ENCODE results near the gene SCAMP2. TPM values are rescaled to one million over a fixed set of nuclear protein-coding genes. Genes with fewer than 3 reads are reported as not detected.
"Not testable (repeated sequence)": the region's sequence is repeated elsewhere in the genome, so short reads cannot be mapped to it uniquely, and the experiment has no call there.

SCAMP2 gene
- total RNA-seq, 1 experiment from 2014 or later, result 30.1 TPM

DNA sequence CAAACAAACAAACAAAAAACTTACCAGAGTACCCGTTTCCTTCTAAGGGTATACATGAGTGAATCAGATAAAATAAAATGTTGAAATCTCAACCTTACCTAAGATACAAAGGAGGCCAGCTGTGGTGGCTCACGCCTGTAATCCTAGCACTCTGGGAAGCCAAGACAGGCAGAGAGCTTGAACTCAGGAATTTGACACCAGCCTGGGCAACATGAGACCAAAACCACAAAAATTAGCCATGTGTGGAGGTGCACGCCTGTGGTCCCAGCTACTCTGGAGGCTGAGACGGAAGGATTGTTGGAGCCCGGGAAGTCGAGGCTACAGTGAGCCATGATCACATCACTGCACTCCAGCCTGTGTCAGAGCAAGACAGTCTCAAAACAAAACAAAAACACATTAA is 44.5 kb upstream of the SCAMP2 start:
- ChIA-PET CTCF (no interaction called here), POLR2A (ENCODE audit: unreplicated experiment) (interaction anchor here (0.6 kb wide), 1 partner anchor 69 kb away, joined by 3 read pairs; no protein-coding TSS in a partner anchor)

DNA sequence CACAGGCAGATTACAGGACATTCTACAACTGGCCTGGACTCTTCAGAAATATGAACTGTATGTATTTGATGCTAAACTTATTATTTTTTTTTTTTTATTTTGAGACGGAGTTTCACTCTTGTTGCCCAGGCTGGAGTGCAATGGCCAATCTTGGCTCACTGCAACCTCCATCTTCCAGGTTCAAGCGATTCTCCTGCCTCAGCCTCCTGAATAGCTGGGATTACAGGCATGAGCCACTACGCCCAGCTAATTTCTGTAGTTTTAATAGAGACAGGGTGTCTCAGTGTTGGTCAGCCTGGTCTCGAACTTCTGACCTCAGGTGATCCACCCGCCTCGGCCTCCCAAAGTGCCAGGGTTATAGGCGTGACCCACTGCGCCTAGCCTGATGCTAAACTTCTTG is 40.6 kb upstream of the SCAMP2 start:
- H3K9ac ChIP-seq (ENCODE audit: low read length); POLR2A ChIA-PET (ENCODE audit: unreplicated experiment); ATAC-seq; H3F3A ChIP-seq (ENCODE audit: low read length, unreplicated experiment); intact Hi-C loops (cut with micrococcal nuclease); H3K27ac ChIP-seq (ENCODE audit: low read length); DNase-seq; H2AFZ ChIP-seq (ENCODE audit: low read length); H3K9me3 ChIP-seq (ENCODE audit: low read length); H3K9me2 ChIP-seq (replicated peaks; ENCODE audit: low read length); H3K4me3 ChIP-seq (ENCODE audit: low read length); H3K79me2 ChIP-seq (ENCODE audit: low read length); H3K27me3 ChIP-seq (ENCODE audit: low read length); H3K36me3 ChIP-seq (ENCODE audit: low read depth, low read length); H3K4me1 ChIP-seq (ENCODE audit: insufficient read depth, low read length); CTCF ChIA-PET; BruUV-seq (replicated peaks); H3K4me2 ChIP-seq (ENCODE audit: low read length); H4K20me1 ChIP-seq (ENCODE audit: low read length): not testable (repeated sequence)

More for the DNA sequence above, 44.5 kb upstream of the SCAMP2 start:
- Histone ChIP-seq H3K4me3 (ENCODE audit: low read length) (no peak overlapping the region), H3K36me3 (ENCODE audit: low read depth, low read length) (peaks cover 27% of the 10 kb centered on the region), H3K79me2 (ENCODE audit: low read length) (no peaks in the 10 kb centered on the region), H3K27me3 (ENCODE audit: low read length) (no peaks in the 10 kb centered on the region), H3K9me3 (ENCODE audit: low read length) (no peaks in the 10 kb centered on the region), H3K27ac (ENCODE audit: low read length) (no peak overlapping the region), H3K9me2 (replicated peaks; ENCODE audit: low read length) (no peaks in the 10 kb centered on the region), H2AFZ (ENCODE audit: low read length) (no peak overlapping the region), H3K4me2 (ENCODE audit: low read length) (no peak overlapping the region), H4K20me1 (ENCODE audit: low read length) (no peaks in the 10 kb centered on the region), H3K9ac (ENCODE audit: low read length) (no peak overlapping the region), H3K4me1 (ENCODE audit: insufficient read depth, low read length) (no peaks in the 10 kb centered on the region), H3F3A (ENCODE audit: low read length, unreplicated experiment) (no peaks in the 10 kb centered on the region)
- DNase-seq (no peak), ATAC-seq (no peak)
- no peak for TF ChIP-seq EZH2 (IDR thresholded peaks at IDR 0.05; ENCODE audit: low read length, unreplicated experiment)
- BruUV-seq (replicated peaks), result no TSS peak
- intact Hi-C loops (cut with micrococcal nuclease), result no loop called here

DNA sequence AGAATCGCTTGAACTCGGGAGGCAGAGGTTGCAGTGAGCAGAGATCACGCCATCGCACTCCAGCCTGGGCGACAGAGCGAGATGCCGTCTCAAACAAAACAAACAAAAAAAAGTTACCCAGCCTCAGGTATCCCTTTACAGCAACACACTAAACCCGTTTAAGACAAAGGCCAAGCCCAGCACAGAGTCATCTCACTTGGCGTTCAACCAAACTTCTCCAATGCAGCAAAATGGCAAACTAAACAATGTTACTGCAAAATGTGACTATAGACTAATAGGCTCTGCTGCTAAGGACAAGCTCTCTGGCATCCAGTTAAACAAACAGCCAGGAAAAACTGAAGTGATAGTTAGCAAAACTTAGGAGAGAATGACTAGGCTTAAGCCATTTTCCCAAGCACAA is 39.9 kb upstream of the SCAMP2 start:
- Histone ChIP-seq H3K27me3 (ENCODE audit: low read length) (no peaks in the 10 kb centered on the region), H3K9me2 (replicated peaks; ENCODE audit: low read length) (no peaks in the 10 kb centered on the region), H3K9ac (ENCODE audit: low read length) (no peak overlapping the region), H3K79me2 (ENCODE audit: low read length) (no peaks in the 10 kb centered on the region), H3K4me2 (ENCODE audit: low read length) (no peak overlapping the region), H3F3A (ENCODE audit: low read length, unreplicated experiment) (no peaks in the 10 kb centered on the region), H4K20me1 (ENCODE audit: low read length) (no peaks in the 10 kb centered on the region), H2AFZ (ENCODE audit: low read length) (no peak overlapping the region), H3K9me3 (ENCODE audit: low read length) (no peaks in the 10 kb centered on the region), H3K36me3 (ENCODE audit: low read depth, low read length) (peaks cover 5% of the 10 kb centered on the region), H3K4me3 (ENCODE audit: low read length) (no peak overlapping the region), H3K27ac (ENCODE audit: low read length) (no peak overlapping the region), H3K4me1 (ENCODE audit: insufficient read depth, low read length) (no peaks in the 10 kb centered on the region)
- TF ChIP-seq EZH2phosphoT487 (IDR thresholded peaks at IDR 0.05; ENCODE audit: borderline replicate concordance, low read length) (no peak), EZH2 (IDR thresholded peaks at IDR 0.05; ENCODE audit: low read length, unreplicated experiment) (no peak)
- TF ChIP-seq, protein P1, sequence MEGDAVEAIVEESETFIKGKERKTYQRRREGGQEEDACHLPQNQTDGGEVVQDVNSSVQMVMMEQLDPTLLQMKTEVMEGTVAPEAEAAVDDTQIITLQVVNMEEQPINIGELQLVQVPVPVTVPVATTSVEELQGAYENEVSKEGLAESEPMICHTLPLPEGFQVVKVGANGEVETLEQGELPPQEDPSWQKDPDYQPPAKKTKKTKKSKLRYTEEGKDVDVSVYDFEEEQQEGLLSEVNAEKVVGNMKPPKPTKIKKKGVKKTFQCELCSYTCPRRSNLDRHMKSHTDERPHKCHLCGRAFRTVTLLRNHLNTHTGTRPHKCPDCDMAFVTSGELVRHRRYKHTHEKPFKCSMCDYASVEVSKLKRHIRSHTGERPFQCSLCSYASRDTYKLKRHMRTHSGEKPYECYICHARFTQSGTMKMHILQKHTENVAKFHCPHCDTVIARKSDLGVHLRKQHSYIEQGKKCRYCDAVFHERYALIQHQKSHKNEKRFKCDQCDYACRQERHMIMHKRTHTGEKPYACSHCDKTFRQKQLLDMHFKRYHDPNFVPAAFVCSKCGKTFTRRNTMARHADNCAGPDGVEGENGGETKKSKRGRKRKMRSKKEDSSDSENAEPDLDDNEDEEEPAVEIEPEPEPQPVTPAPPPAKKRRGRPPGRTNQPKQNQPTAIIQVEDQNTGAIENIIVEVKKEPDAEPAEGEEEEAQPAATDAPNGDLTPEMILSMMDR (conservative IDR thresholded peaks at IDR 0.05; ENCODE audit: low read depth, low read length), result no peak
- CTCF ChIA-PET, result no interaction called here
- no TSS peak for BruUV-seq (replicated peaks)
- DNase-seq (peak; percentile 41), ATAC-seq (peak; percentile 42)
- intact Hi-C loops (cut with micrococcal nuclease), result no loop called here
- POLR2A ChIA-PET (ENCODE audit: unreplicated experiment), result no interaction called here

- Histone ChIP-seq H3K4me3 (ENCODE audit: low read length) (no peak overlapping the region), H3K9me3 (ENCODE audit: low read length) (no peaks in the 10 kb centered on the region), H3K36me3 (ENCODE audit: low read depth, low read length) (peaks cover 4% of the 10 kb centered on the region; the same call in 1 of the 2 replicates), H3K79me2 (ENCODE audit: low read length) (peaks cover 21% of the 10 kb centered on the region), H3K27ac (ENCODE audit: low read length) (no peak overlapping the region), H3K27me3 (ENCODE audit: low read length) (no peaks in the 10 kb centered on the region), H3K9ac (ENCODE audit: low read length) (no peak overlapping the region), H2AFZ (ENCODE audit: low read length) (no peak overlapping the region), H3K4me2 (ENCODE audit: low read length) (no peak overlapping the region), H3F3A (ENCODE audit: low read length, unreplicated experiment) (no peaks in the 10 kb centered on the region), H3K4me1 (ENCODE audit: insufficient read depth, low read length) (peaks cover 16% of the 10 kb centered on the region), H3K9me2 (replicated peaks; ENCODE audit: low read length) (no peaks in the 10 kb centered on the region), H4K20me1 (ENCODE audit: low read length) (no peaks in the 10 kb centered on the region)
- ATAC-seq, result no peak
- no TSS peak for BruUV-seq (replicated peaks)
- ChIA-PET POLR2A (ENCODE audit: unreplicated experiment) (no interaction called here), CTCF (no interaction called here)
- intact Hi-C loops (cut with micrococcal nuclease), result loop anchor here (10.0 kb wide), 1 partner anchor 64 kb away; the partner anchor contains the start of gene ULK3
- no peak for DNase-seq
- TF ChIP-seq EZH2phosphoT487 (IDR thresholded peaks at IDR 0.05; ENCODE audit: borderline replicate concordance, low read length) (no peak), EZH2 (IDR thresholded peaks at IDR 0.05; ENCODE audit: low read length, unreplicated experiment) (no peak)
- TF ChIP-seq, protein P1 (conservative IDR thresholded peaks at IDR 0.05; ENCODE audit: low read depth, low read length), result no peak
These were observed 35.5 kb upstream of the SCAMP2 start for GRCh38 chr15:74908635-74909034.
